ENCODE data around the gene NOL4L.

NOL4L gene

DNA sequence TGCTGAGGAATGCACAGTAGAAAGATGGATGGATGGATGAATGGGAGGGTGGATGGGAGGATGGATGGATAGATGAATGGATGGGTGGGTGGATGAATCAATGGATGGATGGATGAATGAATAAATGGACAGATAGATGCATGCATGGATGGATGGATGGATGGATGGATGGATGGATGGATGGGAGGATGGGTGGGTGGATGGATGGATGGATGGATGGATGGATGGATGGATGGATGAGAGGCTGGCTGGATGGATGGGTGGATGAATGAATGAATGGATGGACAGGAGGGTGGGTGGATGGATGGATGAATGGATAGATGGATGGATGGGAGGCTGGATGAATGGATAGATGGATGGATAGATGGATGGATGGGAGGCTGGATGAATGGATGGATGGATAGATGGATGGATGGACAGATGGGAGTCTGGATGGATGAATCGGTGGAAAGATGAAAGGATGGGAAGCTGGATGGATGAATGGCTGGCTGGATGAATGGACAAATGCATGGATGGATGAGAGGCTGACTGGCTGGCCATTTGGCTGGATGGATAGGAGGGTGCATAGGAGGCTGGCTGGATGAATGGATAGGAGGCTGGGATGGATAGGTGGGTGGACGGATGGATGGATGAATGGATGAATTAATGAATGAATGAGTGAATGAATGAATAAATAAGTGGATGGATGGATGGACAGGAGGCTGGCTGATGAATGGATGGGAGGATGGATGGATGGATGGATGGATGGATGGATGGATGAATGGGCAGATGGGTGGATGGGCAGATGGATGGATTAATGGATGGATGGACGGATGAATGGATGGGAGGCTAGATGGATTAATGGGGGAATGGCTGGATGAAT, 28.3 kb upstream of the NOL4L start:
- no peak for DNase-seq

DNA sequence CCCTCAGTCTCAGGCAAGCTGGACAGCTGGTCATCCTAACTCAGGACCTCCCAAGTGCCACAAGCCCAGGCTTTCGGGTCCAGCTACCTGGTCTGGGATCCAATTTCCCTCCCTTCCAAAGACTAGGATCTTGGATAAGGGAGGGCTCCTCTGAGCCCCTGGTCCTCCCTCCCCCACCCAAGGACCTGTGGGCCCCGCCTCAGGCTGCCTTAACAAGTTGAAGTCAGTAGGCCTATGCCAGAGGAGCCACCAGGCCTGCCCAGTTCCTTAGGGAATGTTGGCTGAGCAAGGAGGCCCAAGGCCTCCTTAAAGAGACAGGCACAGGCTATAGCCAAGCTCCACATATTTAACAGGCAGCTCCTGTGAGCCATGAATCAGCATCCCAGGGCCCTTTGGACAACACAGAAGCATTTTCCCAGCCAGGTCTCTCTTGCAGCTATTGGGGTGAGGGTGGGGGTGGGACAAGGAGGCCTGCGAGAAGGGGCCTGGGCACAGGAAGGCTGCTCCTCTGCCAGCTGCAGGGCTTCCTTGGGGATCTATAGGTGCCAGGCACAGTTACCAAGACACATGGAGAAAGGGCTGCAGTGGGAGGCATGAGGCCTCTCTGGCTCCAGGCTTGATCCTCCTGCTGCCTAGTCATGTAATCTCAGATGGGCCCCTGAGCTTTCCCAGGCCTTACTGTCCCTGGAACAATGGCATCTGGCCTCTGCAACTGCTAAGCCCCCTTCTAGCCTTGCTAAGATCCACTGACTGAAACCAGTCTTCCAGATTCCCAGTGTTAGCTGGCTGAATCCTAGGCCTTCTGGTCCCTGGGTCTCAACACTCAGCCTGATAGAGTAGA, 27.4 kb upstream of the NOL4L start:
- no peak for DNase-seq

DNA sequence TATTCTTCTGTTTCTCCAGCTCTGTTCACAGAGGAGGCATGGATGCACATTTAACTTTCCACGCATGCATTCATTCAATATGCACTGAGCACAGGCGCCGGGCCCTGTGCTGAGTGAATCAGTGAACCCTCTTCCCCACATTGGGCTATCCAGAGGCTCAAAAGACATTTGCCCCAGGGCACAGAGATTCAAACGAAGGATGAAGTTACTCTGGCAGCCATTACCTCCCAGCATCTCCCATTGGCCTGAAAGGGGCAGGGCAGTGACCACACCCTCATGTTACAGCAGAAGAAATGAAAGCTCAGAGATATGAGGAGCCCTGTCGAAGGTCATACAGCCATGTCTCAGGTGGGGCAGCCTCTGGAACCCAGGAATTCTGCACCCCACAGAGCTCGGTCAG, 26.7 kb upstream of the NOL4L start:
- no peak for DNase-seq

DNA sequence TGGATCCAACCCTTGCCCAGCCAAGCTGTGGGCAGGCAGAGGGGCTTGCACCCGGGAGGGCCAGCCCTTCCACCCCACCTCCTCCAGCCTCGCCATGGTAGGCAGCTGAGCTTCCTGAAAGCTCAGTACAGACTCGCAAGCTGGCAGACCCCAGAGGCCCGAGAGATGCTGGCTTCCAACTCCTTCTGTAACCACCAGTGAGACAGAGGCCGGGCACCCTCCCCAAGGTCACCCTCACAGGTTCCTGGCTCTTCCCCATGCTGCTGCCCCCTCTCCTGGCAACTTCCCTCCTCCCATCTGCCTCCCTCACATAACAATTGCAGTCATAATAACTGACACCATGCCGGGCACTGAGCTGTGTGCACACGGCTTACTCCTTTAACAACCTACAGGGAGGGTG, 26.2 kb upstream of the NOL4L start:
- DNase-seq, result no peak

DNA sequence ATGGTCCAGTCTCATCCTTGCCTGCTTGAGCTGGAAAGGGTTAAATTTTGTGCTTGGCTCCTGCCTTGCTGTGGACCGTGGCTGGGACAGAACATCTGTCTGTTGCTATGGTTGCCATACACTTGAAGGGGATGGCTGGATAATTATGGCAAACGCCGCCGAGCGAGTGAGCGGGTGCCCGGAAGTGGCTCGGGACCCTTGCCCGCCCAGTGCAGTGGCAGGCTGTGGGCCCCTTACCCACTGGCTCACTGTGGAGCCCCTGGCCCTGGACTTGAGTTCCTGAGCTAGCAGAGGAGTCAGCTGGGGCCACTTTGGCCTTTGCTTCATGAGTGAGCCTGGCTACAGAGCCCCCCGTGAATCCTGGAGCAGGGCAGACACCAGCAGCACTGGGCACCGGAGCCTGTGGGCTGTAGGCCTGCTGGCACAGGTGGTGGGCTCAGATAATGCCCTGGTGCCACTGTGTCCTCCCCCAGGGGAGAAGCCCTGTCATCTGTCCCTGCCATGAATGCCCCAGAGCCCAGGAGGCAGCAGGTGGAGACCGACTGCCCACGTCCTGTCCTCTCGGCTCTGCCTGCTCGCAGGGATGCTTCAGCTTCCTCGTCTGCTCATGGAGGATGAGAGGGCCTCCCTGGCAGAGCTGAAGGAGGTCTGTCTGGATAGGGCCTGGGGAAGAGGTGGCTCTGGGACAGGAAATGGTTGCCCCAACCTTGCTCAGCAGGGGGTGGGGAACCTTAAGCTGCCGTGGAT, 25.5 kb upstream of the NOL4L start:
- DNase-seq, result no peak

- no peak for DNase-seq
These were observed 24.9 kb upstream of the NOL4L start for GRCh38 chr20:32609993-32610392.

GRCh38 chr20:32609111-32609773, 24.1 kb upstream of the NOL4L start:
- no peak for DNase-seq

DNA sequence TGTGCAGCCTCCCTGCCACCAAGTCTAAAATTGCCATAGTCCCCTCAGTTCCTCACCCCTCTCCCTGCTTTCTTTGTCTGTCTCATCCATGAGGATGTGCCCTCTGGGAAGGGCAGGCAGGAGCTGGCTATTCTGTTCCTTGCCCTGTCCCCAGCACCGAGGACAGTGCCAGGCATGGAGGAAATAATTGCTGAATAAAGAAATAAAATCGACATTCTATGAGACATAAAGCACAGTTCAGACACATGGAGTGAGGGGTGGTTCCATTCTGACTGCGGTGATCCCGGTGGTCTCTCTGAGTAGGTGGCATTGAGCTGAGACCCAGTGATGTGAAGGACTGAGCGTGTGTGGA, 23.5 kb upstream of the NOL4L start:
- DNase-seq, result no peak

DNA sequence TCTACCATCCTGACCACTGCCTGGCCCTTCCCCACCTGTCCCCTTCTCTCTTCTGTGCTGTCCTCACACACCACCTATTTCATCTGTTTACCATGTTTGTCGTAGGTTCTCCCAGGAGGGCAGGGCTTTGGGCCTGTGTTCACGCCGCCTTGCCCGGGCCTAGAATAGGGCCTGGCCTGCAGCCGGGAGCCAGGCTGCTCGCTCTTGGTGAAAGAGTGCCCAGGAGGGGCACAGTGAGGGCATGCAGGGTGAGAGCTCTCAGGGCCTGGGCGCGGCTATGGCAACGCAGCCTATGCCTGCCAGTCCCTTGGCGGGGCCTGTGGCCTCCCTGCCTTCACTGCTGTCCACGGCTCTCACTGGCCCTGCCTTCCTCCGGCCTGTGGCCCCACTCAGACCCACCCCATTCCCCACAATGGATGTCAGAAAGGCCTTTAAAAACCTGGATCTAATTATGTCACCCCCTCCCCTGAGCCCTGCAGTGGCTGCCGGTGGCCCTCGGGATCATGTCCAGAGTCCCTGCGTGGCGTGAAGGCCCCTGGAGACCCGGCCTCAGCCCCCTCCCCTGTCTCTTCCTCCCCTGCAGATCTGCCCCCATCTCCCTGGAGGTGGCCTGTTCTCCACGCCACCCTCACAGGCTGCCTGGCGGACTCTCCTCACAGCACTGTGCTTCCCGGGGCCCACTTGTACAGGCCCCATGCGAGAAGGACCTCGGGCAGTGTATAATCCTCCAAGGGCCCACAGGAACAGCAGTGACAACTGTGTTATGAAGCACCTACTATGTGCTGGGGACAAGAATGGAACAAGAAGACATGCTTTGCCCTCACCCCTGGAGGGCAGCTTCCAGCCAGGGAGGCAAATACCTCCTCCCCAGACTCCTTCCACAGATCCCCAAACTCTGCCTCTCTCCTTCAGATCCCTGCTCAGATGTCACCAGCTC, 22.9 kb upstream of the NOL4L start:
- DNase-seq, result no peak

DNA sequence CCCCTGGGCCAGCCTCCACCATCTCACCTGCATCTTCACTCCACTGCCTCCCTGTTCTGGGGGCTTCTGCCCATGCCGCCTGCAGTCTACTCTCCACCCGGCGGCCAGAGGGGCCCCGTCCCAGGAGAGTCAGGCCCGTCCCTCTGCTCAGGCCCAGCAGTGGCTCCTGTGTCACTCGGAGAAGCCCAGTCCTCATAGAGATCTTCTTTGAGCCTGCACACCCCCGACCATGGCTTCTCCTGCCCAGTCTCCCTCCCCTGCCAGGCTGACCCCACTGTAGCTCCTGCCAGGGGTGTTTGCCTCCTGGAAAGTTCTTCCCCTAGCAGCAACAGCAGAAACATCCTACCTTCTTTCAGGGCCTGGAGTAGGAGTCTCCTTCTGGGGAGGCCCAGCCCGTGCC, 22.2 kb upstream of the NOL4L start:
- DNase-seq, result no peak

DNA sequence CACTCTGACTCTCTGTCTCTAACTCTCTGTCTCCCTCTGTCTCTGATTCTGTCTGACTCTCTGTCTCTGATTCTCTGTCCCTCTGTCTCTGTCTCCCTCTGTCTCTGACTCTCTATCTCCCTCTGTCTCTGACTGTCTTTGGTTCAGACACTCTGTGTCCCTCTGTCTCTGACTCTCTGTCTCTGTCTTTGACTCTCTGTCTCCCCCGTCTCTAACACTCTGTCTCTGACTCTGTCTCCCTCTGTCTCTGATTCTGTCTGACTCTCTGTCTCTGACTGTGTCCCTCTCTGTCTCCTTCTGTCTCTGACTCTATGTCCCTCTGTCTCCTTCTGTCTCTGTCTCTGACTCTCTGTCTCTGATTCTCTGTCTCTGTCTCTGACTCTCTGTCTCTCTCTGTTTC, 21.7 kb upstream of the NOL4L start:
- DNase-seq, result no peak

GRCh38 chr20:32606107-32606506, 21.0 kb upstream of the NOL4L start:
- no peak for DNase-seq

DNA sequence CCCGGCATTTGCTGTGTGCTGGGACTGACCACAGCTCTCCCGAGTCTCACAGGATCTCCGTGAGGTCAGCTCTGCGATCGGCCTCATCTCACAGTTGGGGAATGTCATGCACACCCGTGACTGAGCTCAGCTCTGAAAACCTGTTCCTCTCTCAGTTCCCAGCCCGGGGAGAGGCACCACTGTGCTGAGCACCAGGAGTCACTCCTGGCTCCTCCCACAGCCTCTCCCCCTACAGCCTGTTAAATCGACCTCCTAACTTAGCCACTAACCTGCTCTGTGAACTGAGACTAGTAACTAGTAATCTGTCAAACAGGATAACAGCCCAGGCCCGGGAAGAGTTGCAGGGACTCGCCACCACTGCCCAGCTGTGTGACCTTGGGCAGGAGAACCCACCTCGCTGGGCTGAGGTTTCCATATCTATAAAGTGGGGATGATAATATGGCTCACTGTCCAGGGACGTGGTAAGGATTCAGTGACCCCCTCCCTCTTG, 20.1 kb upstream of the NOL4L start:
- DNase-seq, result no peak

GRCh38 chr20:32603046-32603726, 18.1 kb upstream of the NOL4L start:
- DNase-seq, result no peak

DNA sequence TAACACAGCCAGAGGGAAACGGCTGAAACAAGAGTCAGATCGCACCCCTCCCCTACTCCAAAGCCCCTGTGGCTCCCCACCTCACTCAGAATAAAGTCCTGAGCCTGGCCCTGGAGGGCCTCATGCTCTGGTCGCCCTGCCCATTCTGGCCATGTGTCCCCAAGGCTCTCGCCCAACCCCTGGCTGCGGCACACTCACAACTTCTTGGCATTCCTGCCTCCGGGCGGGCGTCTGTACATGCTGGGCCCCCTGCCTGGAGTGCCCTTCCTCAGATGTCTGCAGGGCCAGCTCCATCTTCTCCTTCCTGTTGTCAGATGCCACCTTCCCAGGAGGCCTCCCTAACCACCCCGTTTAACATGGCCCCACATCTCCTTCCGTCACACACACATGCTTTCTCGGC, 17.1 kb upstream of the NOL4L start:
- DNase-seq, result no peak

GRCh38 chr20:32600681-32601237, 15.6 kb upstream of the NOL4L start:
- no peak for DNase-seq

DNA sequence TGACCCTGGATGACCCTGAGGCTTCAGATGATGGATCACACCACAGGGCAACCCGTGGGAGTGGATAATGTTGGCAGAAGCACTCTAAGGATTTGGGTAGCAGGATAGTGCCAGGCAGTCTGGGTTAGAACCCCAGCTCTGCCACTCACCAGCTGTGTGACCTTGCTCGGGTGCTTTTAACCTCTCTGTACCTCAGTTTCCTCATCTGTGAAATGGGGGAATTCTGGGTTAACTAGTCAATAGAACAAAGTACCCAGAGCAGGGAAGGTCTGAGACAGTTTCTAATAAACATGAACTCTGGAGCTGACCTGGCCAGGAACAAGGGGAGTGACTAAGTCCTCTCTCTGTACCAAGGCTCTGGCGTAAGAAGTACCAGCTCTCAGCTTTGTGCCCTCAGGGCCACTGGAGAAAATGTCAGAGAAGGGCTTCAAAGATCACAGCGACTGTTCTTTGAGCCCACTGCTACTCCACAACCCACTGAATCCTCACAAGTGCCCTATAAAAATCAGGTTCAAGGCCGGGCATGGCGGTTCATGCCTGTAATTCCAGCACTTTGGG, 14.7 kb upstream of the NOL4L start:
- no peak for DNase-seq

- no peak for DNase-seq
These were observed 13.5 kb upstream of the NOL4L start for GRCh38 chr20:32598606-32599005.

DNA sequence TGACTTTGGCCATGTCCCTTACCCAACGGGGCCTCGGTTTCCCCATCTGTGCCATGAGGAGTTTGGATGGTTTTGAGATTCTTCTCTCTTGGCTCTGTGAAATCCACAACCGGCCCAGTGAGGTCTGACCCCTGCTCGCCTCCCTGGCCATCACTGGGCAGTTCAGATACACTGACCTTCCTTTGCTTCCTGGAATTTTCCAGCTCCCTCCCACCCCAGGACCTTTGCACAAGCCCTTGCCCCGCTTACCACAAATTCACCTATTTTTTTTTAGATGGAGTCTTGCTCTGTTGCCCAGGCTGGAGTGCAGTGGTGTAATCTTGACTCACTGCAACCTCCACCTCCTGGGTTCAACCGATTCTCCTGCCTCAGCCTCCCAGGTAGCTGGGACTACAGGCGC, 12.6 kb upstream of the NOL4L start:
- no peak for DNase-seq

DNA sequence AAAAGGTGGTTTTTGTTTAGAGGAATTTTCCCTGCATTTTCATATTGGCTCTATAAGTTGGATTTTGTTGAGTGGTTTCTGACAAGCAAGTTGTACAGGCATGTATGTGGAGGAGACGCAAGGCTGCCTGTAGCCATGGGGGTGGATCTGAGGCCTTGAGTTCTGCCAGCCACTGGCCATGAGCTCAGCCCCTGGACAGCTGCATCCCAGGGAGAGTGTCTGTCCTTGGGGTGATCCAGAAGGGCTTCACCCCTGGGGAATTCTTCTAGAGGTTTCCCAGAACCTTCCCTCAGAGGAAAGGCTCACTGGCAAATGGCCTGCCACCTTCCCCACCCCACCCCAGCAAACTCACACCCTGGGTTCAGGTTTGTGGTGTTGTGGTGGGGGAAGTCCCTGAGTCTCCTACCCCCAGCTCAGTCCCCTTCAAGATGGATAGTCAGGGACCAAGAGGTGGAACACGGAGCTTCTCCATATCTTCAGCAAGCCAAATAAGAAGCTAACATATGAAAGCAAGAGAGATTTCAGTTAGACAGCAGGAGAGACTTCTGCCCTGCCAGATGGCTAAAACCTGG, 11.6 kb upstream of the NOL4L start:
- DNase-seq, result no peak

All from NCI-H2171 (cell line).